GM21360 (cell line): ENCODE results near the gene ADSL.

Experiments used
- ATAC-seq: cut with Tn5 transposase; IDR thresholded peaks from one replicate; pipeline ENCODE4 v1.9.1; 2021; ENCODE audit warnings: mild to moderate bottlenecking, moderate library complexity; ENCODE audit not compliant: unreplicated experiment

ADSL gene

DNA sequence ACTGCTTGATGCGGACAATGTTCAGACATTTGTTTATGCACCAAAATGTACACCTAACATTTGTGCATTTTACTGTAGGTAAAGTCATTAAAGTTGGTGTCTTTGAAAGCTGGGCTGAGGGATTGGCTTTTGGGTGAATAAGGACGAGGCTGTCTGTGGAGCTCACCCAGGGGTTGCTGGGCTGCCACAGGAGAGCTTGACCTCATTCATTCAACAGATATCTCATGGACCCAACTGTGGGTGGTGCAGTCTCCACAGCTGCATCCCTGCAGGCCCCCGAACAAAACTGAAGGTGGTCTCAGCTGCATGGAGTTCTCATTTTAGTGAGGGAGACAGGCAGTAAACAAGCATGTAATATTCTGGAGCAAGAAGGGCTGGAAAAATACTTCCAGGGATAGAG lies 56.8 kb downstream of the ADSL start:
- ATAC-seq, result no peak

GRCh38 chr22:40403651-40404050 lies 57.4 kb downstream of the ADSL start:
- ATAC-seq, result no peak

GRCh38 chr22:40404251-40405177 lies 58.2 kb downstream of the ADSL start:
- ATAC-seq, result no peak

- no peak for ATAC-seq
Measured at GRCh38 chr22:40405178-40406062, 59.1 kb downstream of the ADSL start.

DNA sequence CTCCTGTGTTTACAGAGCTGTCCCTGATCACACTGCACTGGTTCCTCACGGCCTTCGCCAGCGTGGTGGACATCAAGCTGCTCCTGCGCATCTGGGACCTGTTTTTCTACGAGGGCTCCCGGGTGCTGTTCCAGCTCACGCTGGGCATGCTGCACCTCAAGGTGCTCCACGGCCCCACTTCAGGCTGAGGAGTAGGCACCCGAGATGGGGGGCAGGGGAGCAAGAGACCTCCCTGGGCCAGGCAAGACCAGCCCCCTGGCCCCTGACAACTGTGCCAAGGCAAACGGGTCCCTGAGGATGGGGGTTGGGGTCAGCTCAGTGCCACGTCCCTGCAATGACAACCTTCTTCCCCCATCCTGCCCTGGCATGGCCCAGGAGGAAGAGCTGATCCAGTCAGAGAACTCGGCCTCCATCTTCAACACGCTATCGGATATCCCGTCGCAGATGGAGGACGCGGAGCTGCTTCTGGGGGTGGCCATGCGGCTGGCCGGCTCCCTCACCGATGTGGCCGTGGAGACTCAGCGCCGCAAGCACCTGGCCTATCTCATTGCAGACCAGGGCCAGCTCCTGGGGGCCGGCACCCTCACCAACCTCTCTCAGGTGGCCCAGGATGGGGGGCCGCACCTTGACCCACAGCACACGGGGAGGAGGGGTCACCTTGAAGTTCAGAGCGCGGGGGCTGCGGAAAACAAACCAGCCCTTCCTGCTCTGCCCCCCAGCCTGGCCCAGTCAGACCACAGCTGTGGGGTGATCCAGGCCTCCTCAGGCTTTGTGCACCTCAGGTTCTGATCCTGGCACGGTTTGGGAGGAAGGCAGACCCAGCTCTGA lies 60.0 kb downstream of the ADSL start:
- ATAC-seq, result no peak

DNA sequence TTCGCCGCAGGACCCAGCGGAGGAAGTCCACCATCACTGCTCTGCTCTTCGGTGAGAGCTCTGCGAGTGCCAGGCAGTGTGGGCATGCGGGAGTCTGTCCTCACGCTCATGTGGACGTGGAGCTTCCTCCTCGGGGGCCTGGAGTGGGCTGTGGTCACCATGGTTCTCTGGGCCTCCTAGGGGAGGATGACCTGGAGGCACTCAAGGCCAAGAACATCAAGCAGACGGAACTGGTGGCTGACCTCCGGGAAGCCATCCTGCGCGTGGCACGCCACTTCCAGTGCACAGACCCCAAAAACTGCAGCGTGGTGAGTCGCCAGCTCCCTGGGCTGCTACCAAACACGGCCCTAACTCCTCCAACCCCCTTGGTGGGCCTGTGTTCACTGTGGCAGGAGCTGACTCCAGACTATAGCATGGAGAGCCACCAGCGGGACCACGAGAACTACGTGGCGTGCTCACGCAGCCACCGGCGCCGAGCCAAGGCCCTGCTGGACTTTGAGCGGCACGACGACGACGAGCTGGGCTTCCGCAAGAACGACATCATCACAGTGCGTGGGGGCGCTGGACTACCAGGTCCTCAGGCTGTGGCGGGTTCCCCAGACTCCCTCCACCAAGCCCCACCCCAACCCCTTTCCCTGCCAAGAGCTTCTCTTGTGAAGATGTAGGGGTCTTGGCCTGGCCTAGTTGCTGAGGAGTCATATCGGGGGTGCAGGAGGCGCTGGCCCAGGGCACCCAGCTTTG lies 60.9 kb downstream of the ADSL start:
- ATAC-seq, result no peak

GRCh38 chr22:40407831-40408717 lies 61.8 kb downstream of the ADSL start:
- ATAC-seq, result no peak

DNA sequence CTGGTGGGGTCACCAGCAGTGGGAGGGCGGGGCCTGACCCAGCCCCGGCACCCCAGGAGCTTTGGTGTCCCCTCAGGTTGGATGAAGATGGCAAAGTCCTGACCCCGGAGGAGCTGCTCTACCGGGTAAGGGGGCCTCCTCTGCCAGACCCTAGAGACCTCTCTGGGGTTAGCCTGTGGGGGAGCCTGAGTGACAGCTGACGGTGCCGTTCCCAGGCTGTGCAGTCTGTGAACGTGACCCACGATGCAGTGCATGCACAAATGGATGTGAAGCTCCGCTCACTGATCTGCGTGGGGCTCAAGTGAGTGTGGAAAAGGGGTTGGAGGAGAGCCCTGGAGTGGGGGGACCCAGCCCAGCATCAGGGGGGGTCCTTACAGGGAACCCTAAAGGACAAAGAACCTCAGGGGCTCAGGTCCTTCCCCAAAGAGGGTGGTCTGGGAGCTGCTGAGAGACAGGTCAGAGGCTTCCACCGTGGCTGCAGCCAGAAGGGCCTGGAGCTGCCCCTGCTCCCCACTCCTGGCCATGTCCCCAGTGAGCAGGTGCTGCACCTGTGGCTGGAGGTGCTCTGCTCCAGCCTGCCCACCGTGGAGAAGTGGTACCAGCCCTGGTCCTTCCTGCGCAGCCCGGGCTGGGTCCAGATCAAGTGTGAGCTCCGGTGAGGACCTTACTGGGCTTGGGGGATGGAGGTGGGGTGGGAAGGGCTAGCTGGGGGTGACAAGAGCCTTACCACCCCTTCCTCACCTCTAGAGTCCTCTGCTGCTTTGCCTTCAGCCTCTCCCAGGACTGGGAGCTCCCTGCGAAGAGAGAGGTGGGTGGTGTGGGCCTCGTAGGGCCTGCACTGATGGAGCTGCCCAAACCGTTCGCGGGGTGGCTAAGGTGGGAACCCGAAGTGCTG lies 62.7 kb downstream of the ADSL start:
- no peak for ATAC-seq

GRCh38 chr22:40409613-40410113 lies 63.4 kb downstream of the ADSL start:
- no peak for ATAC-seq

- ATAC-seq, result no peak
Measured at GRCh38 chr22:40410272-40410671, 64.0 kb downstream of the ADSL start.

GRCh38 chr22:40410731-40411505 lies 64.6 kb downstream of the ADSL start:
- ATAC-seq, result no peak

DNA sequence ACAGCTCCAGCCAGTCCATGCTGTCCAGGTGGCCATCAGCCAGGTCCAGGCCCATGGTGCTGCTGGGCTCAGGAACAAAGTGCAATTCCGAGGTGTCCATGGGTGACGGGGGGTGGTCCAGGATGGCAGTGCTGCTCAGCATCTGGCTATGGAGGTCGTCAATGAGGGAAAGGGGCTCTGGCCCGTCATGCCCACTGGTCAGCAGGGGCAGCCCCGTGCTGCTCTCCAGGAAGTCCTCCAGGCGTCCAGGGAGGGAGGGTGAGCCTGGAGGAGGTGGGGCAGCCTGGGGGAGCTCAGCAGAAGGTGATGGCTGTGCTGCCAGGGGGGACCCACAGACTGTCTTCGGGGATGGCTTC lies 65.2 kb downstream of the ADSL start:
- no peak for ATAC-seq

- ATAC-seq, result no peak
Measured at GRCh38 chr22:40412441-40412840, 66.1 kb downstream of the ADSL start.

- no peak for ATAC-seq
Measured at GRCh38 chr22:40413873-40414272, 67.6 kb downstream of the ADSL start.

DNA sequence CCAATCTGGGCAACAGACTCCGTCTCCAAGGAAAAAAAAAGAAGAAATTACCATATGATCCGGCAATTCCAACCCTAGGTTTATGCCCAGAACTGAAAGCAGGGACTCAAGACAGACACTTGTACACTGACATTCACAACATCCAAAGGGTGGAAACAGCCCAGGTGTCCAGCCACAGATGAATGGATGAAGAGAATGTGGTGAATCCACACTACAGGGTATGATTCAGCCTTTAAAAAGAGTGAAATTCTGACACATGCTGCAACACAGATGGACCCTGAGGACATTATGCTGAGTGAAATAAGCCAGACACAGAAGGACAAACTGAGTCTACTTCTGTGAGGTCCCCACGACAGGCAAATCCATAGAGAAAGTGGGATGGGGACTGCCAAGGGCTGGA lies 68.0 kb downstream of the ADSL start:
- ATAC-seq, result no peak

DNA sequence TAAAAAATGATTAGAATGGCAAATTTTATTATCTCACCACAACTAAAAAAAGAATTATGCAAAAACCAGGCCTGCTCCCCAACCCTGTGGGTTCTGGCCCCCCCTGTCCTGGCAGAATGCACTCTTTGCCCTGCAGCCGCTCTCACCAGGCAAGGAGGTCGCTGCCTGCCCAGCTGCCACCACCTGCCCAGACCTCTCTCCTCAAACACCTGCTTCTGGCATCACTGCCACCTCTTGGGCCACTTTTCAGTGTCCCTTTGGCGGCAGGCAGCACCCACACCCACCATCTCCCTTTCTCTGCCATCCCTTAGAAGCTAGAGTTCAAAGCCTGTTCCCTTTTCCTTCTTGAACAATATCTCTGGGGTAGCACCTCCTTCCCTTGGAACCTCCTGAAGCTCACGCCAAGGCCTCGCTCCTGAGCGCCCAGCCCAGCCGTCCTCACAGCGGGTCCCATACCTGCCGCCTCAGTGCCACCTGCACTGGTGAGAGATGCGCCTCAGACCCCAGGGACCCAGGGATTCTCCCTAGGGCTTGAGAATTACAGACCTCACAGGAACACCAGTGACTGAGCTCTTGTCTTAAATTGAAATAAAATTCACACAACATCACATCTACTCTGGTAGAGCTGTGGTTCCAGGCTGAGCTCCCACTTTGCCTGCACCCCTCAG lies 68.7 kb downstream of the ADSL start:
- no peak for ATAC-seq
